Measurements from ENCODE around the gene RUSC1. TPM values are rescaled to one million over a fixed set of nuclear protein-coding genes. Genes with fewer than 3 reads are reported as not detected.

Gene RUSC1
- total and polyA plus RNA-seq, 2 of the 8 experiments (the other 6 are each of a cell fraction or from before 2014, with no cell fraction given) = 54.6 to 90.4 TPM

GRCh38 chr1:155342842-155343241 is 22.1 kb downstream of the RUSC1 start:
- H3K4me1 ChIP-seq (replicated peaks in 1 of 4; ENCODE audit: control insufficient read depth in 3 of 4, insufficient read depth in 4 of 4, low read length in 3 of 4) = no peaks in the 10 kb centered on the region
- no peak overlapping the region for H2AK5ac ChIP-seq (ENCODE audit: low read depth, low read length)
- no peak overlapping the region for H2BK120ac ChIP-seq (replicated peaks; ENCODE audit: low read depth, low read length)
- ChIA-PET POLR2A (ENCODE audit: partially characterized antibody) (no interaction called here), CTCF (ENCODE audit: partially characterized antibody) (interaction anchor here (1.0 to 2.2 kb wide), 6 partner anchors 14 to 249 kb away, joined by 3 to 8 read pairs (median 3); no protein-coding TSS in a partner anchor)
- no peaks in the 10 kb centered on the region for H3K79me2 ChIP-seq (ENCODE audit: control insufficient read depth in 1 of 2, insufficient read depth in 2 of 2, low read length in 2 of 2)
- no peaks in the 10 kb centered on the region for H3K9me3 ChIP-seq (ENCODE audit: insufficient read depth in 2 of 2, low read depth in 1 of 2, low read length in 1 of 2)
- no peak overlapping the region for H2BK20ac ChIP-seq (ENCODE audit: low read length)
- FAIRE-seq = no peak
- H3K56ac ChIP-seq (replicated peaks; ENCODE audit: insufficient read length, low read depth, low read length) = no peak overlapping the region
- no peak overlapping the region for H2BK15ac ChIP-seq (ENCODE audit: low read length)
- 94% methylated on average over 3 of the region's 3 CpGs; no CpG with 5 or more reads in 1 of the 2 experiments for WGBS, 2 experiments (ENCODE audit: extremely low coverage in 1 of 2, insufficient coverage in 1 of 2, insufficient read length in 1 of 2, insufficient replicate concordance in 2 of 2, low coverage in 1 of 2, low lambda C conversion rate in 2 of 2, missing lambda C conversion rate in 1 of 2)
- no peak overlapping the region for H2BK12ac ChIP-seq (ENCODE audit: low read depth, low read length)
- H3K4me2 ChIP-seq (ENCODE audit: insufficient read depth in 1 of 2, low read depth in 2 of 2, low read length in 2 of 2) = no peak overlapping the region
- no peak overlapping the region for H4K8ac ChIP-seq (ENCODE audit: extremely low read depth, insufficient read depth, low read length)
- no peak overlapping the region for H3K27ac ChIP-seq (ENCODE audit: low read depth, low read length)
- H3K4ac ChIP-seq (replicated peaks; ENCODE audit: insufficient read length, low read depth, low read length) = no peak overlapping the region
- H3K18ac ChIP-seq (ENCODE audit: extremely low read depth, low read length) = no peak overlapping the region
- H4K5ac ChIP-seq (ENCODE audit: insufficient read length, low read depth, low read length) = no peak overlapping the region
- no peaks in the 10 kb centered on the region for H4K20me1 ChIP-seq (replicated peaks in 1 of 2; ENCODE audit: control insufficient read depth in 1 of 2, insufficient read depth in 2 of 2, low read length in 2 of 2)
- H4K91ac ChIP-seq (replicated peaks; ENCODE audit: insufficient read length, low read length) = no peak overlapping the region
- no peaks in the 10 kb centered on the region for H3K27me3 ChIP-seq (replicated peaks in 1 of 4; ENCODE audit: control insufficient read depth in 3 of 4, extremely low read depth in 1 of 4, insufficient read depth in 3 of 4, low read length in 3 of 4)
- DNase-seq (ENCODE audit: low read depth in 1 of 2, low spot score in 2 of 2) = no peak
- H3K14ac ChIP-seq (ENCODE audit: insufficient read length) = no peak overlapping the region
- no peaks in the 10 kb centered on the region for H3K23me2 ChIP-seq (ENCODE audit: low read depth, low read length)
- H2BK5ac ChIP-seq (ENCODE audit: low read depth, low read length) = no peak overlapping the region
- peaks cover 12 to 66% (median 43%) of the 10 kb centered on the region in 4 experiments; a peak in 7 of 8 replicates for H3K36me3 ChIP-seq (ENCODE audit: control insufficient read depth in 2 of 4, insufficient read depth in 4 of 4, low read length in 3 of 4)
- no peaks in the 10 kb centered on the region for H3K79me1 ChIP-seq (ENCODE audit: low read depth, low read length)
- no peak overlapping the region for H3K9ac ChIP-seq (replicated peaks in 1 of 4; ENCODE audit: extremely low read depth in 1 of 4, low read depth in 3 of 4, low read length in 3 of 4)
- H3K23ac ChIP-seq (ENCODE audit: insufficient read length) = no peak overlapping the region
- H2AFZ ChIP-seq (ENCODE audit: low read length) = no peak overlapping the region
- H3K4me3 ChIP-seq (ENCODE audit: extremely low read depth in 1 of 4, insufficient read depth in 2 of 4, low read depth in 3 of 4, low read length in 4 of 4) = no peak overlapping the region
- TF ChIP-seq BCL11A (IDR thresholded peaks at IDR 0.05; ENCODE audit: low read depth in 2 of 2, low read length in 2 of 2) (no peak), SIX5 (IDR thresholded peaks at IDR 0.05; ENCODE audit: low read depth, low read length) (no peak), PHF8 (conservative IDR thresholded peaks at IDR 0.05; ENCODE audit: low read depth, low read length) (no peak), BRCA1 (IDR thresholded peaks at IDR 0.05; ENCODE audit: low read depth, low read length) (no peak), KDM1A (IDR thresholded peaks at IDR 0.05; ENCODE audit: borderline replicate concordance, low read length) (no peak), CEBPB (IDR thresholded peaks at IDR 0.05; ENCODE audit: low read depth, low read length) (no peak), POU5F1 (IDR thresholded peaks at IDR 0.05; ENCODE audit: low read depth, low read length) (no peak), POLR2AphosphoS5 (IDR thresholded peaks at IDR 0.05; ENCODE audit: low read depth, low read length) (no peak), TEAD4 (IDR thresholded peaks at IDR 0.05; ENCODE audit: low read depth, low read length) (no peak), CHD1 (IDR thresholded peaks at IDR 0.05; ENCODE audit: low read depth, low read length) (no peak), E2F6 (IDR thresholded peaks at IDR 0.05) (no peak), YY1 (IDR thresholded peaks at IDR 0.05; ENCODE audit: low read depth, low read length) (no peak), EGR1 (IDR thresholded peaks at IDR 0.05; ENCODE audit: borderline replicate concordance, low read depth, low read length) (no peak), ATF2 (IDR thresholded peaks at IDR 0.05; ENCODE audit: low read length) (no peak)
